ENCODE measurements around the gene CPEB1. TPM values are rescaled to one million over a fixed set of nuclear protein-coding genes. Genes with fewer than 3 reads are reported as not detected.

CPEB1 gene
- total and polyA plus RNA-seq, 2 of the 13 experiments (the other 11 are each of a cell fraction or from before 2014, with no cell fraction given): 0.03 to 0.07 TPM

DNA sequence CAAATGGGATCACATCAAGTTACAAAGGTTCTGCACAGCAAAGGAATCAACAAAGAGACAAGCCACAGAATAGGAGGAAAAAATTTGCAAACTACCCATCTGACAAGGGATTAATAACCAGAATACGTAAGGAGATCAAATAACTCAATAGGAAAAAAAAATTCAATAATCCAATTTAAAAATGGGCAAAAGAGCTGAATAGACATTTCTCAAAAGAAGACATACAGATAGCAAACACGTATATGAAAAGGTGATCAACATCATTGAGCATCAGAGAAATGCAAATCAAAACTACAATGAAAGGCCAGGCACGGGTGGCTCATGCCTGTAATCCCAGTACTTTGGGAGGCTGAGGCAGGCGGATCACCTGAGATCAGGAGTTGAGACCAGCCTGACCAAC, 23.5 kb upstream of the CPEB1 start:
- no peaks in the 10 kb centered on the region for H3K4me1 ChIP-seq (ENCODE audit: insufficient read depth, low read length)
- CTCF ChIA-PET (ENCODE audit: low intra/inter-chr PET ratio, low total read pairs): no interaction called here
- in situ Hi-C loops (cut with HindIII; ENCODE audit: extremely low pct_ligation_motif_present, low pct_unique_long_range_greater_than_20kb) (no loop called here), intact Hi-C loops (cut with micrococcal nuclease; ENCODE audit: unreplicated experiment) (no loop called here)
- H4K20me1 ChIP-seq (ENCODE audit: insufficient read depth, low read length): no peaks in the 10 kb centered on the region
- no peak overlapping the region for H3K4me2 ChIP-seq (ENCODE audit: low read depth, low read length)
- no peak overlapping the region for H3K9ac ChIP-seq (ENCODE audit: insufficient read depth, low read depth, low read length)
- POLR2A ChIA-PET: no interaction called here
- no peaks in the 10 kb centered on the region for H3K36me3 ChIP-seq (replicated peaks in 1 of 2; ENCODE audit: control insufficient read depth in 1 of 2, insufficient read depth in 2 of 2, low read length in 2 of 2)
- no peak overlapping the region for H3K27ac ChIP-seq (ENCODE audit: extremely low read length, insufficient read depth, low read length)
- H3K79me2 ChIP-seq (ENCODE audit: insufficient read depth, low read length): no peaks in the 10 kb centered on the region
- no peak overlapping the region for H3K4me3 ChIP-seq (replicated peaks in 1 of 3; ENCODE audit: insufficient read depth in 1 of 3, low read depth in 2 of 3, low read length in 3 of 3)
- peaks cover 0 to 2% of the 10 kb centered on the region in 2 experiments; a peak in 1 of 5 replicates for H3K27me3 ChIP-seq (ENCODE audit: control insufficient read depth in 1 of 2, insufficient read depth in 2 of 2, low read length in 2 of 2)
- TF ChIP-seq MAFF (IDR thresholded peaks at IDR 0.05; ENCODE audit: low read depth, low read length) (peak; percentile 54; the same call in 1 of the 2 replicates), MAFK (conservative IDR thresholded peaks at IDR 0.05 in 1 of 2, IDR thresholded peaks at IDR 0.05 in 1 of 2; ENCODE audit: low read length in 2 of 2) (peak; percentile 20 to 73; a peak in 2 of 4 replicates)
- TF ChIP-seq, protein P1, sequence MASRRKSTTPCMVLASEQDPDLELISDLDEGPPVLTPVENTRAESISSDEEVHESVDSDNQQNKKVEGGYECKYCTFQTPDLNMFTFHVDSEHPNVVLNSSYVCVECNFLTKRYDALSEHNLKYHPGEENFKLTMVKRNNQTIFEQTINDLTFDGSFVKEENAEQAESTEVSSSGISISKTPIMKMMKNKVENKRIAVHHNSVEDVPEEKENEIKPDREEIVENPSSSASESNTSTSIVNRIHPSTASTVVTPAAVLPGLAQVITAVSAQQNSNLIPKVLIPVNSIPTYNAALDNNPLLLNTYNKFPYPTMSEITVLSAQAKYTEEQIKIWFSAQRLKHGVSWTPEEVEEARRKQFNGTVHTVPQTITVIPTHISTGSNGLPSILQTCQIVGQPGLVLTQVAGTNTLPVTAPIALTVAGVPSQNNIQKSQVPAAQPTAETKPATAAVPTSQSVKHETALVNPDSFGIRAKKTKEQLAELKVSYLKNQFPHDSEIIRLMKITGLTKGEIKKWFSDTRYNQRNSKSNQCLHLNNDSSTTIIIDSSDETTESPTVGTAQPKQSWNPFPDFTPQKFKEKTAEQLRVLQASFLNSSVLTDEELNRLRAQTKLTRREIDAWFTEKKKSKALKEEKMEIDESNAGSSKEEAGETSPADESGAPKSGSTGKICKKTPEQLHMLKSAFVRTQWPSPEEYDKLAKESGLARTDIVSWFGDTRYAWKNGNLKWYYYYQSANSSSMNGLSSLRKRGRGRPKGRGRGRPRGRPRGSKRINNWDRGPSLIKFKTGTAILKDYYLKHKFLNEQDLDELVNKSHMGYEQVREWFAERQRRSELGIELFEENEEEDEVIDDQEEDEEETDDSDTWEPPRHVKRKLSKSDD (CRISPR knock-in tag; IDR thresholded peaks at IDR 0.05; ENCODE audit: low read depth): no peak
- WGBS (ENCODE audit: low lambda C conversion rate): 13% methylated on average over 4 of the region's 4 CpGs
- H2AFZ ChIP-seq (ENCODE audit: low read length): no peak overlapping the region
- H3K9me3 ChIP-seq (ENCODE audit: low read length): no peaks in the 10 kb centered on the region
- DNase-seq (ENCODE audit: low spot score): no peak
- ATAC-seq: no peak
- no peak for FAIRE-seq
- BruUV-seq (replicated peaks): no TSS peak

- Histone ChIP-seq H3K4me3 (replicated peaks in 1 of 3; ENCODE audit: insufficient read depth in 1 of 3, low read depth in 2 of 3, low read length in 3 of 3) (no peak overlapping the region), H4K20me1 (ENCODE audit: insufficient read depth, low read length) (no peaks in the 10 kb centered on the region), H3K27me3 (ENCODE audit: control insufficient read depth in 1 of 2, insufficient read depth in 2 of 2, low read length in 2 of 2) (0 out of 5 replicates have a peak, but pooled peaks cover 0 to 5% of the 10 kb centered on the region in 2 experiments), H2AFZ (ENCODE audit: low read length) (no peak overlapping the region), H3K4me2 (ENCODE audit: low read depth, low read length) (no peak overlapping the region), H3K79me2 (ENCODE audit: insufficient read depth, low read length) (no peaks in the 10 kb centered on the region), H3K4me1 (ENCODE audit: insufficient read depth, low read length) (no peaks in the 10 kb centered on the region), H3K9ac (ENCODE audit: insufficient read depth, low read depth, low read length) (no peak overlapping the region), H3K9me3 (ENCODE audit: low read length) (no peaks in the 10 kb centered on the region), H3K36me3 (replicated peaks in 1 of 2; ENCODE audit: control insufficient read depth in 1 of 2, insufficient read depth in 2 of 2, low read length in 2 of 2) (no peaks in the 10 kb centered on the region), H3K27ac (ENCODE audit: extremely low read length, insufficient read depth, low read length) (no peak overlapping the region)
- no peak for DNase-seq (ENCODE audit: low spot score)
- ChIA-PET CTCF (ENCODE audit: low intra/inter-chr PET ratio, low total read pairs) (no interaction called here), POLR2A (no interaction called here)
- FAIRE-seq: no peak
- intact Hi-C loops (cut with micrococcal nuclease; ENCODE audit: unreplicated experiment): no loop called here
- in situ Hi-C loops (cut with HindIII; ENCODE audit: extremely low pct_ligation_motif_present, low pct_unique_long_range_greater_than_20kb): no loop called here
- 67% methylated on average over 3 of the region's 10 CpGs for WGBS (ENCODE audit: low lambda C conversion rate)
- BruUV-seq (replicated peaks): no TSS peak
- ATAC-seq: no peak
- TF ChIP-seq ZNF724P (CRISPR knock-in tag; IDR thresholded peaks at IDR 0.05; ENCODE audit: borderline replicate concordance): no peak
- TF ChIP-seq FOXK1 (CRISPR knock-in tag; IDR thresholded peaks at IDR 0.05; ENCODE audit: borderline replicate concordance, low read depth): no peak
- TF ChIP-seq ZNF207 (IDR thresholded peaks at IDR 0.05; ENCODE audit: borderline replicate concordance): no peak
- TF ChIP-seq SRSF4 (IDR thresholded peaks at IDR 0.05; ENCODE audit: low read depth, low read length, poor library complexity, severe bottlenecking): no peak
- TF ChIP-seq HMG20A (CRISPR knock-in tag; IDR thresholded peaks at IDR 0.05; ENCODE audit: borderline replicate concordance): no peak
- TF ChIP-seq, protein P2, sequence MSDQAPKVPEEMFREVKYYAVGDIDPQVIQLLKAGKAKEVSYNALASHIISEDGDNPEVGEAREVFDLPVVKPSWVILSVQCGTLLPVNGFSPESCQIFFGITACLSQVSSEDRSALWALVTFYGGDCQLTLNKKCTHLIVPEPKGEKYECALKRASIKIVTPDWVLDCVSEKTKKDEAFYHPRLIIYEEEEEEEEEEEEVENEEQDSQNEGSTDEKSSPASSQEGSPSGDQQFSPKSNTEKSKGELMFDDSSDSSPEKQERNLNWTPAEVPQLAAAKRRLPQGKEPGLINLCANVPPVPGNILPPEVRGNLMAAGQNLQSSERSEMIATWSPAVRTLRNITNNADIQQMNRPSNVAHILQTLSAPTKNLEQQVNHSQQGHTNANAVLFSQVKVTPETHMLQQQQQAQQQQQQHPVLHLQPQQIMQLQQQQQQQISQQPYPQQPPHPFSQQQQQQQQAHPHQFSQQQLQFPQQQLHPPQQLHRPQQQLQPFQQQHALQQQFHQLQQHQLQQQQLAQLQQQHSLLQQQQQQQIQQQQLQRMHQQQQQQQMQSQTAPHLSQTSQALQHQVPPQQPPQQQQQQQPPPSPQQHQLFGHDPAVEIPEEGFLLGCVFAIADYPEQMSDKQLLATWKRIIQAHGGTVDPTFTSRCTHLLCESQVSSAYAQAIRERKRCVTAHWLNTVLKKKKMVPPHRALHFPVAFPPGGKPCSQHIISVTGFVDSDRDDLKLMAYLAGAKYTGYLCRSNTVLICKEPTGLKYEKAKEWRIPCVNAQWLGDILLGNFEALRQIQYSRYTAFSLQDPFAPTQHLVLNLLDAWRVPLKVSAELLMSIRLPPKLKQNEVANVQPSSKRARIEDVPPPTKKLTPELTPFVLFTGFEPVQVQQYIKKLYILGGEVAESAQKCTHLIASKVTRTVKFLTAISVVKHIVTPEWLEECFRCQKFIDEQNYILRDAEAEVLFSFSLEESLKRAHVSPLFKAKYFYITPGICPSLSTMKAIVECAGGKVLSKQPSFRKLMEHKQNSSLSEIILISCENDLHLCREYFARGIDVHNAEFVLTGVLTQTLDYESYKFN (CRISPR knock-in tag; conservative IDR thresholded peaks at IDR 0.05): no peak
- TF ChIP-seq ZNF800 (CRISPR knock-in tag; IDR thresholded peaks at IDR 0.05): no peak
Observed at GRCh38 chr15:82666606-82667005, 19.4 kb upstream of the CPEB1 start.

All from HepG2 (cell line).